SKM-1 treated with dmso at 0.1 percent for 144 hours (cell line): Measurements from ENCODE around the gene OR6C6.
"Not testable (repeated sequence)": the region's sequence is repeated elsewhere in the genome, so short reads cannot be mapped to it uniquely, and the experiment has no call there.

Experiments
- DNase-seq: peaks from one replicate; lab custom pipeline; 2025; ENCODE audit not compliant: unreplicated experiment; lab: John Stamatoyannopoulos, UW

OR6C6 gene

GRCh38 chr12:55296469-55296868, at the start of gene OR6C6:
Gene OR6C6, minus strand, starts transcription at chr12:55296569. Its CDS starts 1,337 bp downstream, at chr12:55295232.
- DNase-seq = no peak

GRCh38 chr12:55336002-55336401, 39.6 kb upstream of the OR6C6 start:
- DNase-seq = no peak

DNA sequence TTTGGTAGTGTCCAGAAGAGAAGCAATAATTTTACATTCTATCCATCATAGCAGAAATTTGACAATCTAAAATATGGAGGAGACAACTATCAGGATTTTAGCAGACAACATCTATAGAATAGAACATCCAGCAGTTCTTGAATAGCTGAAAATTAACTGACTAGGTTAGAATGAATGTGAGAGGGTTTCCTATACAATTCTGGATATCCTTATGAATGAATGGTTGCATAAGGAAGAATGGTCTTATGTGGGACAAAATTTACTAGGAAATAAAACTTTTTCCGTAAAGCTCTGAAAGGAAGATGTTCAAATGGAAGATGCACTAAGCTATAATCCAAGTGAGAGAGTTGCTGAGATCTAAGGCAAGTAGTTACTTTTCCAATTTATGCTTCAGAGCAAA, 34.1 kb upstream of the OR6C6 start, which contains the start of gene OR6C3:
Gene OR6C3 (plus strand): TSS at position 301 of the 400 bp plus-strand sequence. CDS start 955 bp downstream, outside the sequence.
- DNase-seq = no peak

GRCh38 chr12:55325801-55326200, 29.4 kb upstream of the OR6C6 start:
- not testable (repeated sequence) for DNase-seq

DNA sequence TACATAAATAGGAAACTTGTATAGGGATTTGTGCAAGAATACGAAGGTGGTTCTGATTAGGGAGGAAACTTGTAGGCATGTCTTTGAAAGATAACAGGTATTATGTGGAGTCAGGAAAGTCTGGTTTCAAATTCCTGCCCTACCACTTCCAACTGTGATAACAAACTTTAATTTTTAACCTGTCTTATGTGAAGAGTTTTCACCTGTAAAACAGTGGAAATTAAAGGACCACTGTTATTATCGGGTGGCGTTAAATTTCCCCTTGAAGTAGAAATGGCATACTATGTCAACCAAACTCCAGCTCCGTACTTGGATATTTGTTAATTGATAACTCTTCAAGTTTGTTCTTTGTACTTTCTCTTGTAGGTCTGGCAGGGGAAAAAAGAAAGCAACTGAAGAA, 23.8 kb upstream of the OR6C6 start:
- no peak for DNase-seq

DNA sequence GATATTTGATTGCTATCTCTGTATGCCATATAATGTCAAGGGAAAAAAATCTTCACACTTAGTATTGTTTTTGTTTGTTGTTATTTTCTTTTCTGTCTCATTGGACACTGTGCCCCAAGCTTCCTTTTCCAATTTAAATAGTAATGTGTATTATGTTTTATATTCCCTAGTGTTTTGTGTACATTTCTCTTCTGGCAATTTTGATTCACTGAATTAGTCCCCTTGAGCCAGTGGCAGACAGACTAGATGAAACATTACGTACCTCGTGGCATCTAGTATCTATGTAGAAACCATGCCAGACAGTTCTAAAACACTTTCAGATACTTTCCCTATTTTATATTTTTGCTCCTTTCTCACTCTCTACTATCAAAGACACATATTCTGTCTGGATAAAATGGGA, 17.7 kb upstream of the OR6C6 start, which contains the start of gene OR6C1:
Gene OR6C1 (plus strand): TSS at position 301 of the 400 bp plus-strand sequence. CDS start 6,257 bp downstream, outside the sequence.
- no peak for DNase-seq

DNA sequence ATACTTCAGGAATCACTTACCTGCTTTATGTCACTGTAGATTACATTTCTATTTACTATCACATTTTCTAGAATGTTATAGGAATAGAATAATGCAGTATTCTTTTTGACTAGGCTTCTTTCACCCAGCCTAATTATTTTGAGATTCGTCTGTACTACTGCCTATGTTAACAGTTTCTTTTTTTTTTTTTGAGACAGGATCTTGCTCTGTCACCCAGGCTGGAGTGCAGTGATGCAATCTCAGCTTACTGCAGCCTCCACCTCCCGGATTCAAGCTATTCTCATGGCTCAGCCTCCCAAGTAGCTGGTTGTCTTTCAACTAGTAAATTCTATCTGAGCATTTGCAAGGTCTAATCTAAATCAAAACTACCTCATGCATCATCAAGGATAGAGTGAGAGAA, 6.4 kb downstream of the OR6C6 start:
- DNase-seq = no peak

DNA sequence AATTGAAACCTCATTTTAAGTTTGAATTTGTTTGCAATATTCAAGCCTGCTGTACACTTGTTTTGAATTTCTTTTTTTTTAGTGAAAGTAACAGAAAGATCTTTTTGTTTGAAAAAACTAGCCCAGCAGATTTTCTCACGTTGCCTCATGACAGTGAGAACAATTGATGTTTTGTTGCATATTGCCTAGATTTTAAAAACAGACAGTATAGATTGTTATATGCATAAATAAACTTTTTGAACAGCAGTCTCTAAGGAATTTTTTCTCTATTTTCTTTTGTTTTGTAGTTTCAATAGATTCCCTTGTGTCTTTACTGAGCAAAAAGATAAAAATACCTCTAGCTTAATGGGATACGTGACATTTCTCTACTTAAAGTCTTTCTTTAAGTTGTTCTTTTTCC, 15.4 kb downstream of the OR6C6 start:
- DNase-seq = no peak

- no peak for DNase-seq
Observed at GRCh38 chr12:55258303-55258702, 38.1 kb downstream of the OR6C6 start.

GRCh38 chr12:55256831-55257230, 39.5 kb downstream of the OR6C6 start:
- DNase-seq = no peak

DNA sequence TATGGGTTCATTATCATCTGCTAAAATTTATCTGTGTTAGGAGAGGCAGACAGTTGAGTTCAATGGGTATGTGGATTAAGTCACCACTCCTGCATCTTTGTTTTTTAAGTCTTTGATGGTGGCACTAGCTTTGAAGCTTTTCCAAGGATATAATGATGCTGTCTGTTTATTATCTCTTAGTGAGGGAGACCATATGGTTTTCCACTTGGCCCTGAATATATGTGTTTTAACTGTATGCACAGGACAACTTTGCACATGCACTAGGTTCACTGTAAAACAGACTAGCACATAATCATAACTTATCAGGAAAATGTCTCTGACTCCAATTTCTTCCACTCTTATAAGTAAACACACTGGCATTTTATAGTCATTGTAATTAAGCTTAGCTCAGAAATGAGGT, 43.1 kb downstream of the OR6C6 start:
- no peak for DNase-seq

- no peak for DNase-seq
Observed at GRCh38 chr12:55250944-55251343, 45.4 kb downstream of the OR6C6 start.

GRCh38 chr12:55246159-55246558, 50.2 kb downstream of the OR6C6 start:
- no peak for DNase-seq

- DNase-seq = no peak
Observed at GRCh38 chr12:55244309-55244708, 52.1 kb downstream of the OR6C6 start, which contains the start of gene OR6C74. Gene OR6C74, plus strand, starts transcription at chr12:55244609. Its CDS starts 2,679 bp downstream, at chr12:55247288.
